GM23338 (cell line): ENCODE measurements around the gene DNMT1. TPM values are rescaled to one million over a fixed set of nuclear protein-coding genes. Genes with fewer than 3 reads are reported as not detected.

ENCODE experiments used
- ATAC-seq: fragments of 200-7000 bp; cut with Tn5 transposase; 3 replicates; pipeline ENCODE4 v1.9.1; 2020
- DNase-seq: peaks from one replicate; pipeline ENCODE4 v3.0.0-alpha.2; 2015; ENCODE audit warnings: low spot score
- H2AFZ ChIP-seq: fragments of 200-600 bp; sonication (generic); 2 replicates; pipeline ENCODE4 v1.8.0; 2016; ENCODE audit warnings: antibody characterized with exemption, mild to moderate bottlenecking, moderate library complexity
- H3F3A ChIP-seq: fragments of 200-600 bp; sonication (generic); replicated peaks from 2 replicates; pipeline ENCODE4 v1.8.0; 2017; ENCODE audit warnings: antibody characterized with exemption, mixed run types, low read depth
- H3K27ac ChIP-seq: fragments of 200-600 bp; sonication (generic); 2 replicates; pipeline ENCODE4 v1.6.1; 2016; ENCODE audit warnings: low read depth
- H3K27me3 ChIP-seq: fragments of 200-600 bp; sonication (generic); 2 replicates; pipeline ENCODE4 v1.8.0; 2016; ENCODE audit warnings: mild to moderate bottlenecking, mixed run types, moderate library complexity; ENCODE audit not compliant: insufficient read depth
- H3K36me3 ChIP-seq: fragments of 200-600 bp; sonication (generic); 2 replicates; pipeline ENCODE4 v1.8.0; 2016; ENCODE audit warnings: mild to moderate bottlenecking; ENCODE audit not compliant: insufficient read depth
- H3K4me1 ChIP-seq: fragments of 200-600 bp; sonication (generic); 2 replicates; pipeline ENCODE4 v1.8.0; 2016; ENCODE audit warnings: mild to moderate bottlenecking, moderate library complexity; ENCODE audit not compliant: insufficient read depth
- H3K4me2 ChIP-seq: fragments of 200-600 bp; sonication (generic); 2 replicates; pipeline ENCODE4 v1.7.1; 2017; ENCODE audit warnings: mixed run types
- H3K4me3 ChIP-seq: fragments of 200-600 bp; sonication (generic); 2 replicates; pipeline ENCODE4 v1.6.1; 2016; ENCODE audit warnings: mixed run types
- H3K79me2 ChIP-seq: fragments of 200-600 bp; sonication (generic); replicated peaks from 2 replicates; pipeline ENCODE4 v1.8.0; 2017; ENCODE audit warnings: mild to moderate bottlenecking; ENCODE audit not compliant: insufficient read depth
- H3K9me2 ChIP-seq: fragments of 200-600 bp; sonication (generic); 2 replicates; pipeline ENCODE4 v1.8.0; 2017; ENCODE audit not compliant: insufficient read depth
- H4K20me1 ChIP-seq: fragments of 200-600 bp; sonication (generic); replicated peaks from 2 replicates; pipeline ENCODE4 v1.8.0; 2017; ENCODE audit warnings: mild to moderate bottlenecking; ENCODE audit not compliant: insufficient read depth
- H3K27ac Mint-ChIP-seq: 2 replicates; pipeline ENCODE4 v1.8.0; 2020; ENCODE audit warnings: inconsistent platforms, mild to moderate bottlenecking, moderate library complexity, mixed read lengths
- H3K27me3 Mint-ChIP-seq: 3 replicates; pipeline ENCODE4 v1.8.0; 2022; ENCODE audit warnings: low read depth, mild to moderate bottlenecking, moderate library complexity, mixed read lengths, inconsistent platforms; ENCODE audit not compliant: insufficient read depth, poor library complexity
- H3K36me3 Mint-ChIP-seq: 3 replicates; pipeline ENCODE4 v1.8.0; 2021; ENCODE audit warnings: low read depth, mild to moderate bottlenecking, inconsistent platforms, moderate library complexity, mixed read lengths
- H3K4me1 Mint-ChIP-seq: 3 replicates; pipeline ENCODE4 v1.8.0; 2020; ENCODE audit warnings: mild to moderate bottlenecking, inconsistent platforms, mixed read lengths
- H3K4me3 Mint-ChIP-seq: 3 replicates; pipeline ENCODE4 v1.8.0; 2021; ENCODE audit warnings: moderate library complexity, mild to moderate bottlenecking, inconsistent platforms, mixed read lengths
- H3K9me3 Mint-ChIP-seq: 3 replicates; pipeline ENCODE4 v1.8.0; 2020; ENCODE audit warnings: moderate library complexity, mild to moderate bottlenecking, inconsistent platforms, mixed read lengths
- EZH2phosphoT487 ChIP-seq: fragments of 200-600 bp; sonication (generic); IDR thresholded peaks from one replicate; pipeline ENCODE4 v1.8.1; 2018; ENCODE audit warnings: antibody characterized with exemption; ENCODE audit not compliant: unreplicated experiment
- NANOG ChIP-seq: IDR thresholded peaks from 2 replicates; pipeline ENCODE4 v1.6.1; 2016; ENCODE audit warnings: antibody characterized with exemption, borderline replicate concordance
- POLR2AphosphoS5 ChIP-seq: IDR thresholded peaks from 2 replicates; pipeline ENCODE4 v1.6.1; 2016; ENCODE audit warnings: antibody characterized with exemption, low read depth
- REST ChIP-seq: IDR thresholded peaks from one replicate; pipeline ENCODE4 v1.6.1; 2018; ENCODE audit warnings: antibody characterized with exemption; ENCODE audit not compliant: unreplicated experiment
- STAT1 ChIP-seq: IDR thresholded peaks from one replicate; pipeline ENCODE4 v1.6.1; 2016; ENCODE audit warnings: antibody characterized with exemption; ENCODE audit not compliant: unreplicated experiment
- ZNF331 ChIP-seq: fragments of 250-450 bp; sonication (Bioruptor Pico); IDR thresholded peaks from 2 replicates; pipeline ENCODE4 v1.5.0; 2020; ENCODE audit warnings: low read depth, mild to moderate bottlenecking, moderate library complexity
- polyA plus RNA-seq: library from polyadenylated mRNA; unstranded; fragments of >200 nt; fragmentation: Nextera tagmentation; extraction: Ambion mirVana; gene quantifications from 2 replicates; pipeline ENCODE4 v1.2.1, GENCODE V29; 2016
- total RNA-seq: library from RNA; depleted of rRNA; stranded (reverse); fragments of >200 nt; shearing (Covaris generic); gene quantifications from 2 replicates; pipeline ENCODE4 v1.2.3, GENCODE V29; 2014
- TF ChIP-seq, protein P1 (sequence below): IDR thresholded peaks from 2 replicates; pipeline ENCODE4 v1.6.1; 2016; ENCODE audit warnings: antibody characterized with exemption
- TF ChIP-seq, protein P2 (sequence below), 2 experiments: fragments of 200-600 bp in 1 of 2; sonication (generic) in 1 of 2; conservative IDR thresholded peaks; 2 replicates each; pipeline versions ENCODE4 v1.5.1 to v1.6.1; 2016 to 2017; ENCODE audit warnings: antibody characterized with exemption in 2 of 2, low read depth in 2 of 2, mild to moderate bottlenecking in 2 of 2, moderate library complexity in 1 of 2

Gene DNMT1
- total and polyA plus RNA-seq, 2 experiments from 2014 or later: 238 to 589 TPM

GRCh38 chr19:10087296-10088061, 107.3 kb downstream of the DNMT1 start:
- Histone ChIP-seq H3K79me2 (no peaks in the 10 kb centered on the region), H3K36me3 (no peaks in the 10 kb centered on the region), H3K27me3 (no peaks in the 10 kb centered on the region), H3K27ac (no peak overlapping the region), H3F3A (no peaks in the 10 kb centered on the region), H2AFZ (peak overlapping the region; percentile 86; the same call in 1 of the 2 replicates), H3K4me1 (no peaks in the 10 kb centered on the region; the same call in 1 of the 2 replicates), H4K20me1 (peaks cover 8% of the 10 kb centered on the region; the same call in 1 of the 2 replicates), H3K4me2 (peak overlapping the region; percentile 92), H3K9me2 (no peaks in the 10 kb centered on the region), H3K4me3 (peak overlapping the region; percentile 95)
- no peak for TF ChIP-seq ZNF331 (CRISPR knock-in tag)
- no peak for TF ChIP-seq NANOG
- no peak for TF ChIP-seq EZH2phosphoT487
- TF ChIP-seq REST: no peak
- no peak for TF ChIP-seq STAT1
- TF ChIP-seq, protein P1, sequence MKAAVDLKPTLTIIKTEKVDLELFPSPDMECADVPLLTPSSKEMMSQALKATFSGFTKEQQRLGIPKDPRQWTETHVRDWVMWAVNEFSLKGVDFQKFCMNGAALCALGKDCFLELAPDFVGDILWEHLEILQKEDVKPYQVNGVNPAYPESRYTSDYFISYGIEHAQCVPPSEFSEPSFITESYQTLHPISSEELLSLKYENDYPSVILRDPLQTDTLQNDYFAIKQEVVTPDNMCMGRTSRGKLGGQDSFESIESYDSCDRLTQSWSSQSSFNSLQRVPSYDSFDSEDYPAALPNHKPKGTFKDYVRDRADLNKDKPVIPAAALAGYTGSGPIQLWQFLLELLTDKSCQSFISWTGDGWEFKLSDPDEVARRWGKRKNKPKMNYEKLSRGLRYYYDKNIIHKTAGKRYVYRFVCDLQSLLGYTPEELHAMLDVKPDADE: no peak
- Mint-ChIP-seq H3K27me3 (peaks cover 13% of the 10 kb centered on the region), H3K4me1 (no peaks in the 10 kb centered on the region; the same call in 2 of the 3 replicates), H3K9me3 (no peaks in the 10 kb centered on the region), H3K27ac (no peak overlapping the region), H3K4me3 (peak overlapping the region; percentile 81), H3K36me3 (peaks cover 9% of the 10 kb centered on the region)
- DNase-seq (no peak), ATAC-seq (no peak)

DNA sequence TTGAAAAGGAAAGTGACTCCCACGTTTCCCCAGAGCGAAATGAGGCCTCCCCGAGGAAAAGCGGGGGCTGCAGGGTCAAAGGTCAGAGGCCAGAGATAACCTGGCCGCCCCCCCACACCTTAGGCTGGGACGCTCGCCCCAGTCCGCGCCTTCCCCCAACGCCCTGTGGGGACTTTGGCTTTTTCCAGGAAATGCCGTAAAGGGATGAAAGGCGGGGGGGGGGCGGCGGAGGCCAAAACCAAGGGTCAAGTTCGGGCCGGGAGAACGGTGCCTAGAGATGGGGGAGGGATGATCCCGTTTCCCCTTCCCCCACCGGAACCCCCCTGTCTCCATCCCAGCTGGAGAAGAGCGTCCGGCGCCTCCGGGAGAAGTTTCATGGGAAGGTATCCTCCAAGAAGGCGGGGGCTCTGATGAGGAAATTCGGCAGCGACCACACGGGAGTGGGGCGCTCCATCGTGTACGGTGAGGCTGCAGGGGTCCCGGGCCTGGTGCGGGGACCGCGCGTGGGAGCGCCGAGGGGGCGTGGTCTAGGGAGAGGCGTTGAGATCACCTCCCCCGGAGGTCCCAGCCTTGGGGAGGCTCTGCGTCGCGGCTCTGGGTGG, 108.1 kb downstream of the DNMT1 start:
- H3K4me1 ChIP-seq: no peaks in the 10 kb centered on the region; the same call in 1 of the 2 replicates
- peak; percentile 52 for ATAC-seq
- peak overlapping the region; percentile 92 for H3K4me2 ChIP-seq
- H3K36me3 Mint-ChIP-seq: peaks cover 7% of the 10 kb centered on the region
- H2AFZ ChIP-seq: peak overlapping the region; percentile 86
- peak overlapping the region; percentile 81 for H3K4me3 Mint-ChIP-seq
- H3K27ac Mint-ChIP-seq: no peak overlapping the region
- H3K36me3 ChIP-seq: no peaks in the 10 kb centered on the region
- H3K27me3 ChIP-seq: no peaks in the 10 kb centered on the region
- peak; percentile 64 for DNase-seq
- H3K9me3 Mint-ChIP-seq: no peaks in the 10 kb centered on the region
- H4K20me1 ChIP-seq: peaks cover 8% of the 10 kb centered on the region; the same call in 1 of the 2 replicates
- H3K79me2 ChIP-seq: no peaks in the 10 kb centered on the region
- H3K4me3 ChIP-seq: peak overlapping the region; percentile 95
- H3K27me3 Mint-ChIP-seq: peaks cover 13% of the 10 kb centered on the region
- H3K4me1 Mint-ChIP-seq: no peaks in the 10 kb centered on the region; the same call in 2 of the 3 replicates
- no peaks in the 10 kb centered on the region for H3K9me2 ChIP-seq
- no peaks in the 10 kb centered on the region for H3F3A ChIP-seq
- no peak overlapping the region for H3K27ac ChIP-seq
- TF ChIP-seq POLR2AphosphoS5: no peak
- TF ChIP-seq, protein P2, sequence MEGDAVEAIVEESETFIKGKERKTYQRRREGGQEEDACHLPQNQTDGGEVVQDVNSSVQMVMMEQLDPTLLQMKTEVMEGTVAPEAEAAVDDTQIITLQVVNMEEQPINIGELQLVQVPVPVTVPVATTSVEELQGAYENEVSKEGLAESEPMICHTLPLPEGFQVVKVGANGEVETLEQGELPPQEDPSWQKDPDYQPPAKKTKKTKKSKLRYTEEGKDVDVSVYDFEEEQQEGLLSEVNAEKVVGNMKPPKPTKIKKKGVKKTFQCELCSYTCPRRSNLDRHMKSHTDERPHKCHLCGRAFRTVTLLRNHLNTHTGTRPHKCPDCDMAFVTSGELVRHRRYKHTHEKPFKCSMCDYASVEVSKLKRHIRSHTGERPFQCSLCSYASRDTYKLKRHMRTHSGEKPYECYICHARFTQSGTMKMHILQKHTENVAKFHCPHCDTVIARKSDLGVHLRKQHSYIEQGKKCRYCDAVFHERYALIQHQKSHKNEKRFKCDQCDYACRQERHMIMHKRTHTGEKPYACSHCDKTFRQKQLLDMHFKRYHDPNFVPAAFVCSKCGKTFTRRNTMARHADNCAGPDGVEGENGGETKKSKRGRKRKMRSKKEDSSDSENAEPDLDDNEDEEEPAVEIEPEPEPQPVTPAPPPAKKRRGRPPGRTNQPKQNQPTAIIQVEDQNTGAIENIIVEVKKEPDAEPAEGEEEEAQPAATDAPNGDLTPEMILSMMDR (conservative IDR thresholded peaks at IDR 0.05; ENCODE audit: low read depth in 2 of 2): no peak
